Gastroesophageal sphincter (tissue), 3 donors: ENCODE data around the gene JARID2.

Source experiments
- CTCF ChIP-seq, 4 experiments: fragments of 200-600 bp in 2 of 4; fragments of 450-650 bp in 2 of 4; sonication (generic) in 1 of 4; IDR thresholded peaks; one replicate each; pipeline ENCODE4 v1.5.1; 2017 to 2019; ENCODE audit warnings: antibody characterized with exemption in 4 of 4, mild to moderate bottlenecking in 2 of 4, moderate library complexity in 2 of 4
- EP300 ChIP-seq: sonication (generic); formaldehyde crosslinking; IDR thresholded peaks from one replicate; pipeline ENCODE4 v1.6.1; 2017; ENCODE audit warnings: antibody characterized with exemption, mild to moderate bottlenecking
- POLR2AphosphoS5 ChIP-seq: sonication (generic); formaldehyde crosslinking; IDR thresholded peaks from one replicate; pipeline ENCODE4 v1.6.1; 2017; ENCODE audit warnings: antibody characterized with exemption

- peak in 3 of 4 experiments; percentile 36 to 65 (median 46) for TF ChIP-seq CTCF (IDR thresholded peaks at IDR 0.05)
- peak; percentile 63 for TF ChIP-seq POLR2AphosphoS5
- TF ChIP-seq EP300 = no peak
Observed at GRCh38 chr6:15248451-15249370, 2.8 kb downstream of the JARID2 start.
